Ishikawa (cell line): Measurements from ENCODE around the gene CHGA.
A peak's percentile ranks its signal among the peaks of the same experiment; 100 is the strongest.

Source experiments
- CEBPB ChIP-seq: IDR thresholded peaks from 2 replicates; pipeline ENCODE4 v1.6.1; 2012
- CREB1 ChIP-seq: IDR thresholded peaks from 2 replicates; pipeline ENCODE4 v1.6.1; 2012; ENCODE audit warnings: low read depth
- EGR1 ChIP-seq: IDR thresholded peaks from 2 replicates; pipeline ENCODE4 v1.6.1; 2012
- EP300 ChIP-seq: IDR thresholded peaks from 2 replicates; pipeline ENCODE4 v1.6.1; 2012; ENCODE audit warnings: borderline replicate concordance
- FOXM1 ChIP-seq: IDR thresholded peaks from 2 replicates; pipeline ENCODE4 v1.6.1; 2012; ENCODE audit warnings: low read depth, borderline replicate concordance
- NFIC ChIP-seq: IDR thresholded peaks from 2 replicates; pipeline ENCODE4 v1.6.1; 2012
- RAD21 ChIP-seq: IDR thresholded peaks from 2 replicates; pipeline ENCODE4 v1.6.1; 2012; ENCODE audit warnings: low read depth
- REST ChIP-seq: IDR thresholded peaks from 2 replicates; pipeline ENCODE4 v1.6.1; 2012; ENCODE audit warnings: low read depth, mild to moderate bottlenecking
- TAF1 ChIP-seq: IDR thresholded peaks from 2 replicates; pipeline ENCODE4 v1.6.1; 2012; ENCODE audit warnings: low read depth, mild to moderate bottlenecking
- TCF12 ChIP-seq: IDR thresholded peaks from 2 replicates; pipeline ENCODE4 v1.6.1; 2012; ENCODE audit warnings: low read depth
- TEAD4 ChIP-seq: IDR thresholded peaks from 2 replicates; pipeline ENCODE4 v1.6.1; 2012
- YY1 ChIP-seq: IDR thresholded peaks from 2 replicates; pipeline ENCODE4 v1.6.1; 2012; ENCODE audit warnings: low read depth
- ZBTB7A ChIP-seq: IDR thresholded peaks from 2 replicates; pipeline ENCODE4 v1.6.1; 2012; ENCODE audit warnings: low read depth
- TF ChIP-seq, protein P1 (sequence below): IDR thresholded peaks from 2 replicates; pipeline ENCODE4 v1.6.1; 2012
- TF ChIP-seq, protein P2 (sequence below): IDR thresholded peaks from 2 replicates; pipeline ENCODE4 v1.6.1; 2012

Gene CHGA

GRCh38 chr14:92917956-92918355 lies 5.0 kb upstream of the CHGA start:
- TF ChIP-seq CEBPB (no peak), ZBTB7A (no peak), EGR1 (no peak), FOXM1 (no peak), YY1 (no peak), TAF1 (no peak), RAD21 (no peak), NFIC (no peak), EP300 (no peak), TEAD4 (no peak), CREB1 (no peak), TCF12 (no peak), REST (no peak)
- TF ChIP-seq, protein P1, sequence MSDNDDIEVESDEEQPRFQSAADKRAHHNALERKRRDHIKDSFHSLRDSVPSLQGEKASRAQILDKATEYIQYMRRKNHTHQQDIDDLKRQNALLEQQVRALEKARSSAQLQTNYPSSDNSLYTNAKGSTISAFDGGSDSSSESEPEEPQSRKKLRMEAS: no peak
- TF ChIP-seq, protein P2, sequence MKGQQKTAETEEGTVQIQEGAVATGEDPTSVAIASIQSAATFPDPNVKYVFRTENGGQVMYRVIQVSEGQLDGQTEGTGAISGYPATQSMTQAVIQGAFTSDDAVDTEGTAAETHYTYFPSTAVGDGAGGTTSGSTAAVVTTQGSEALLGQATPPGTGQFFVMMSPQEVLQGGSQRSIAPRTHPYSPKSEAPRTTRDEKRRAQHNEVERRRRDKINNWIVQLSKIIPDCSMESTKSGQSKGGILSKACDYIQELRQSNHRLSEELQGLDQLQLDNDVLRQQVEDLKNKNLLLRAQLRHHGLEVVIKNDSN: no peak

DNA sequence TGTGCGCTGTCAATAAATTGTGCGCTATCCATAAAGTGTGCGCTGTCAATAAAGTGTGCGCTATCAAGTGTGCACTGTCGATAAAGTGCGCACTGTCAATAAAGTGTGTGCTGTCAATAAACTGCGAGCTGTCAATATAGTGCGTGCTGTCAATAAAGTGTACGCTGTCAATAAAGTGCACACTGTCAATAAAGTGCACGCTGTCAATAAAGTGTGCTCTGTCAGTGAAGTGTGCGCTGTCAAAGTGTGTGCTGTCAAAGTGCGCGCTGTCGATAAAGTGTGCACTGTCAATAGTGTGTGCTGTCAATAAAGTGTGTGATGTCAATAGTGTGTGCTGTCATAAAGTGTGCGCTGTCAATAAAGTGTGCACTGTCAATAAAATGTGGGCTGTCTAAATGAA lies 2.9 kb upstream of the CHGA start:
- TF ChIP-seq TCF12: no peak
- TF ChIP-seq NFIC: no peak
- TF ChIP-seq CREB1: no peak
- TF ChIP-seq TAF1: no peak
- TF ChIP-seq EP300: no peak
- no peak for TF ChIP-seq RAD21
- TF ChIP-seq EGR1: no peak

- TF ChIP-seq EGR1 (no peak), FOXM1 (peak; percentile 30; the same call in 1 of the 2 replicates)
These were observed 705 bp upstream of the CHGA start for GRCh38 chr14:92922155-92922735.

- TF ChIP-seq CREB1: no peak
- no peak for TF ChIP-seq EGR1
- TF ChIP-seq CEBPB: no peak
- TF ChIP-seq FOXM1: no peak
- no peak for TF ChIP-seq TAF1
- no peak for TF ChIP-seq REST
- TF ChIP-seq ZBTB7A: no peak
- no peak for TF ChIP-seq TCF12
- TF ChIP-seq, protein P2: no peak
- no peak for TF ChIP-seq TEAD4
These were observed 774 bp downstream of the CHGA start for GRCh38 chr14:92923744-92924103.

- TF ChIP-seq TCF12: no peak
- no peak for TF ChIP-seq CREB1
- TF ChIP-seq, protein P1: no peak
- no peak for TF ChIP-seq NFIC
- TF ChIP-seq RAD21: no peak
- no peak for TF ChIP-seq TEAD4
- TF ChIP-seq YY1: no peak
- TF ChIP-seq EGR1: no peak
- TF ChIP-seq ZBTB7A: no peak
- TF ChIP-seq TAF1: no peak
- TF ChIP-seq FOXM1: no peak
- TF ChIP-seq CEBPB: no peak
- TF ChIP-seq REST: no peak
These were observed 1.3 kb downstream of the CHGA start for GRCh38 chr14:92924247-92924646.
